Prostate gland (tissue), 2 donors: Measurements from ENCODE around the gene ZSCAN5C. TPM values are rescaled to one million over a fixed set of nuclear protein-coding genes. Genes with fewer than 3 reads are reported as not detected.
"Not testable (repeated sequence)": the region's sequence is repeated elsewhere in the genome, so short reads cannot be mapped to it uniquely, and the experiment has no call there.

Source experiments
- DNase-seq: peaks from one replicate; pipeline ENCODE4 v3.0.0-alpha.2; 2019; ENCODE audit warnings: low spot score
- H3K27ac ChIP-seq, 2 donors: fragments of 200-600 bp; sonication (generic); 2 replicates each; pipeline ENCODE4 v1.5.1; 2017 to 2019
- H3K27me3 ChIP-seq: fragments of 200-600 bp; sonication (generic); replicated peaks from 2 replicates; pipeline ENCODE4 v1.5.1; 2019; ENCODE audit not compliant: insufficient read depth
- H3K36me3 ChIP-seq, 2 donors: fragments of 200-600 bp; sonication (generic); 1 replicate in 1 of 2; 2 replicates in 1 of 2; pipeline versions ENCODE4 v1.5.1 to v1.8.1; 2017 to 2019
- H3K4me1 ChIP-seq: fragments of 200-600 bp; sonication (generic); replicated peaks from 2 replicates; pipeline ENCODE4 v1.5.1; 2019
- H3K4me3 ChIP-seq, 2 donors: fragments of 200-600 bp; sonication (generic); 2 replicates each; pipeline ENCODE4 v1.5.1; 2017 to 2019
- H3K9me3 ChIP-seq: fragments of 200-600 bp; sonication (generic); 2 replicates; pipeline ENCODE4 v1.5.1; 2017
- POLR2A ChIP-seq: fragments of 450-650 bp; IDR thresholded peaks from one replicate; pipeline ENCODE4 v1.6.1; 2016; ENCODE audit warnings: antibody characterized with exemption, mild to moderate bottlenecking
- POLR2AphosphoS5 ChIP-seq: sonication (generic); formaldehyde crosslinking; IDR thresholded peaks from one replicate; pipeline ENCODE4 v1.6.1; 2017; ENCODE audit warnings: antibody characterized with exemption
- WGBS: methylation state at CpG from one replicate; pipeline ENCODE4 v1.1.5; 2018; 5-methylcytosine and 5-hydroxymethylcytosine counted together
- intact Hi-C: fragments of 100-400 bp; cut with DNase I; formaldehyde crosslinking; loops from one replicate; pipeline ENCODE4 v1.14.2; 2022
- total RNA-seq, 2 donors: library from RNA; depleted of rRNA; stranded (reverse); fragments of >200 nt; gene quantifications; one replicate each; pipeline ENCODE4 v1.1.0, GENCODE V29; 2016
- TF ChIP-seq, protein P1 (sequence below), 4 experiments: fragments of 200-600 bp in 2 of 4; fragments of 450-650 bp in 2 of 4; sonication (generic) in 2 of 4; IDR thresholded peaks; 1 replicate in 3 of 4; 2 replicates in 1 of 4; pipeline ENCODE4 v1.5.1; 2016 to 2019; ENCODE audit warnings: antibody characterized with exemption in 4 of 4, mild to moderate bottlenecking in 2 of 4, moderate library complexity in 2 of 4

The ZSCAN5C gene
- total RNA-seq, 2 donors from 2014 or later = not detected

DNA sequence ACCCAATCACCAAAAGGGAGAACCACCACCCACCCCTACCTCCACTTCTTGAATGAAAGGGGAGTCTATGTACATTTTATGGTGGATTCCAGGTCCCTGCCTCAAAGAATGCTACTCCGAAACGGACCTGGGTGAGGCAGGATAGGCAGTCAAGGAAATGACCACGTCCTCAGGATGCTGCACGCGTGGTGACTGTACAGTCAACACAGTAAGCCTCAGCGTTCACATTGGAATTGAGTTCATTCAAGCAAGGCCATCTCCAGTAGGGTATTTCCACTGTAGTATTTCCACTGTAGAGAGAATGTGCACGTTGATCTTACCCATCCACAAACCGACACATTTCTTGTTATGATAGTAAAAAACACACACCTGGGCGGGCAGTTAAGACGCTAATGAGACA, 16.9 kb downstream of the ZSCAN5C start:
- H3K27me3 ChIP-seq = no peaks in the 10 kb centered on the region
- no peaks in the 10 kb centered on the region for H3K9me3 ChIP-seq
- no peak overlapping the region for H3K27ac ChIP-seq
- H3K36me3 ChIP-seq = no peaks in the 10 kb centered on the region
- DNase-seq = no peak
- WGBS = 91% methylated on average over 10 of the region's 10 CpGs
- intact Hi-C loops = no loop called here
- H3K4me1 ChIP-seq = no peaks in the 10 kb centered on the region
- TF ChIP-seq POLR2A (no peak), POLR2AphosphoS5 (no peak)
- TF ChIP-seq, protein P1, sequence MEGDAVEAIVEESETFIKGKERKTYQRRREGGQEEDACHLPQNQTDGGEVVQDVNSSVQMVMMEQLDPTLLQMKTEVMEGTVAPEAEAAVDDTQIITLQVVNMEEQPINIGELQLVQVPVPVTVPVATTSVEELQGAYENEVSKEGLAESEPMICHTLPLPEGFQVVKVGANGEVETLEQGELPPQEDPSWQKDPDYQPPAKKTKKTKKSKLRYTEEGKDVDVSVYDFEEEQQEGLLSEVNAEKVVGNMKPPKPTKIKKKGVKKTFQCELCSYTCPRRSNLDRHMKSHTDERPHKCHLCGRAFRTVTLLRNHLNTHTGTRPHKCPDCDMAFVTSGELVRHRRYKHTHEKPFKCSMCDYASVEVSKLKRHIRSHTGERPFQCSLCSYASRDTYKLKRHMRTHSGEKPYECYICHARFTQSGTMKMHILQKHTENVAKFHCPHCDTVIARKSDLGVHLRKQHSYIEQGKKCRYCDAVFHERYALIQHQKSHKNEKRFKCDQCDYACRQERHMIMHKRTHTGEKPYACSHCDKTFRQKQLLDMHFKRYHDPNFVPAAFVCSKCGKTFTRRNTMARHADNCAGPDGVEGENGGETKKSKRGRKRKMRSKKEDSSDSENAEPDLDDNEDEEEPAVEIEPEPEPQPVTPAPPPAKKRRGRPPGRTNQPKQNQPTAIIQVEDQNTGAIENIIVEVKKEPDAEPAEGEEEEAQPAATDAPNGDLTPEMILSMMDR (IDR thresholded peaks at IDR 0.05) = no peak
- H3K4me3 ChIP-seq = no peak overlapping the region

DNA sequence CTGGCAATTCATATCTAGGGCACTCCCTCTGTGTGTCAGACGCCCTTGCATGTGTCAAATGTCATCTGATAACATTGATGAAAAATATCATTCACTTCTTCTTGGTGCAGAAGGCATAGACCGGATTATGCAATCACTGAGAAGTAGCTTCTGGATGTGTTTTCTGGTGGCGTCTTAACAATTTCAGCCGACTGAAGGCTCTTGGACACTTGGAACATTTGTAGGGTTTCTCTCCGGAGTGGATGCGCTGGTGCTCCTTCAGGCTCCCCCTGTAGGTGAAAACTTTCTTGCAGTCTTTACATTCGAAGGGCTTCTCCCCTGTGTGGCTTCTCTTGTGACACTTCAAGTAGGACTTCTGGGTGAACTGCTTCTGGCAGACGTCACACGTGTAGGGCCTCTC, 19.4 kb downstream of the ZSCAN5C start:
- WGBS = 47% methylated on average over 9 of the region's 9 CpGs
- H3K36me3 ChIP-seq, H3K27me3 ChIP-seq, H3K4me3 ChIP-seq, H3K4me1 ChIP-seq, H3K27ac ChIP-seq, intact Hi-C loops, DNase-seq, H3K9me3 ChIP-seq: not testable (repeated sequence)

DNA sequence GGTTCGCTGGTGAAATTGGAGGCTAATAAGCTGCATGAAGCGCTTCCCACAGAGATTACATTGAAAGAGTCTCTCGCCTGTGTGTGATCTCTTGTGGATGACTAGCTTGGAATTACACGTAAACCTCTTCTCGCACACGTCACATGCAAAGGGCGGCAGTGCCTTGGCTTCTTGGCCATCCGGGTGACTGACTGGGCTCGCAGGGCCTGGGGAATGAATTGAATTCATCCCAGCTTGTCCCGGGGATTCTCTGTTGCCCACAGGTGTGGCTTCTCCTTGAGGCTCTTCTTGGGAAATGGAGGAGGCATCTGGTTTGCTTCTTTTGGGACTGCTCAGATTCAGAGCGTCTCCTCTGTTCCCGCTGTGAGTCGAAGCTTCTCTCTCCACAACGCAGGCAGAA, 19.8 kb downstream of the ZSCAN5C start:
- Histone ChIP-seq H3K4me3 (no peak overlapping the region), H3K27me3 (no peaks in the 10 kb centered on the region), H3K9me3 (no peaks in the 10 kb centered on the region), H3K27ac (no peak overlapping the region), H3K36me3 (no peaks in the 10 kb centered on the region), H3K4me1 (no peaks in the 10 kb centered on the region)
- DNase-seq = no peak
- intact Hi-C loops = no loop called here
- WGBS = 92% methylated on average over 14 of the region's 14 CpGs
- TF ChIP-seq POLR2A (no peak), POLR2AphosphoS5 (no peak)
- TF ChIP-seq, protein P1 (IDR thresholded peaks at IDR 0.05) = no peak

DNA sequence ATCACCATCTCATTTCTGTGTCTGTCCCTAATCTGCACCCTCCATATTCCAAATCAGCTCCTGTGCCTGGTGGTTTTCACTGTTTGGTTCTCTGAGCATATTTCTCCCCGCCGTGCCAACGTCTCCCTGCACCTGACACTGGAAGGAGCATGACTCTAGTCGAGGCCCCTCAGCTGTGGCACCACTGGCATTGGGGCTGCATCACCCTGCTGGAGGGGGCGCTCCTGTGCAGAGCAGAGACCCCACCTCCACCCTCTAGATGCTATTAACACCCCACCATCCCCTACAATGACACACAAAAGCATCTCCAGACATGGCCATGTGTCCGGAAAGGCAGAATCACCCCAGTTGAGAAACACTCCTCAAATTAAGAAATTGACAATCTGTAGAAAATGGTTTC, 20.8 kb downstream of the ZSCAN5C start:
- 72% methylated on average over 6 of the region's 6 CpGs for WGBS
- H3K27ac ChIP-seq = no peak overlapping the region
- TF ChIP-seq, protein P1 (IDR thresholded peaks at IDR 0.05) = no peak
- TF ChIP-seq POLR2A = no peak
- no peak for TF ChIP-seq POLR2AphosphoS5
- H3K27me3 ChIP-seq = no peaks in the 10 kb centered on the region
- H3K4me3 ChIP-seq = no peak overlapping the region
- no peaks in the 10 kb centered on the region for H3K9me3 ChIP-seq
- DNase-seq = no peak
- no peaks in the 10 kb centered on the region for H3K36me3 ChIP-seq
- intact Hi-C loops = no loop called here
- no peaks in the 10 kb centered on the region for H3K4me1 ChIP-seq

DNA sequence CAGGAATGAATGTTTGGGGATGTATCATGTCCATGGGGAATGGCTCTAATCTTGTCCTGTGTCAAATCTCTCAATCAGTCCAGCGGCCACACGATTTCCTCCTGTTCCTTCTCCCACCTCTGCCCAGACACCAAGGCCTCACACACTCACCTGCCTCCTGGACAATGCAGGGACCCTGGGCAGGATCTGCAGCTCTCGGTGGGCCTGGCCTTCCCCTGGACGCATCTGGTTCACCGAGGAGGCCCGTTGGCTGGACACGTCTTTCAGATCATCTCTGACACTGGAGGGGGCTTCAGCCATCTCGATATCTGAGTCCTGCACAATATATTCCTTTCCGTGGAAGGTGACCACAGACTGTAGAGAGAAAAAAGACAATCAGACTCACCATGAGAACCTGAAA, 21.4 kb downstream of the ZSCAN5C start:
- no peak overlapping the region for H3K4me3 ChIP-seq
- no peak overlapping the region for H3K27ac ChIP-seq
- WGBS = 93% methylated on average over 9 of the region's 9 CpGs
- no peaks in the 10 kb centered on the region for H3K9me3 ChIP-seq
- no peak for DNase-seq
- no peaks in the 10 kb centered on the region for H3K27me3 ChIP-seq
- no peaks in the 10 kb centered on the region for H3K36me3 ChIP-seq
- no peak for TF ChIP-seq POLR2AphosphoS5
- TF ChIP-seq, protein P1 (IDR thresholded peaks at IDR 0.05) = no peak
- TF ChIP-seq POLR2A = no peak
- H3K4me1 ChIP-seq = no peaks in the 10 kb centered on the region
- intact Hi-C loops = no loop called here
